ENCODE measurements around the gene NFATC4.

DNA sequence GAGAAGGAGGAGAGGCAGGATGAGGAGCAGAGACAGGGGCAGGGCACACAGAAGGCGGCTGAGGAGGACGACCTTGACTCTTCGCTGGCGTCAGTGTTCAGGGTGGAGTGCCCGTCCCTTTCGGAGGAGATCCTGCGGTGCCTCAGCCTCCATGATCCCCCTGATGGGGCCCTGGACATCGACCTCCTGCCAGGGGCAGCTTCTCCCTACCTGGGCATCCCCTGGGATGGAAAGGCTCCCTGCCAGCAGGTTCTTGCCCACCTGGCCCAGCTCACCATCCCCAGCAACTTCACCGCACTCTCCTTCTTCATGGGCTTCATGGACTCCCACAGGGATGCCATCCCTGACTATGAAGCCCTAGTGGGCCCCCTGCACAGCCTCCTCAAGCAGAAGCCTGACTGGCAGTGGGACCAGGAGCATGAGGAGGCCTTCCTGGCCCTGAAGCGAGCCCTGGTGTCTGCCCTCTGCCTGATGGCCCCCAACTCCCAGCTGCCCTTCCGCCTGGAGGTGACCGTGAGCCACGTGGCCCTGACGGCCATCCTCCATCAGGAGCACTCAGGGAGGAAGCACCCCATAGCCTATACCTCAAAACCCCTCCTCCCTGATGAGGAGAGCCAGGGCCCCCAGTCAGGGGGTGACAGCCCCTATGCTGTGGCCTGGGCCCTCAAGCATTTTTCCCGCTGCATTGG lies 46.9 kb downstream of the NFATC4 start:
- TF ChIP-seq, protein P1, sequence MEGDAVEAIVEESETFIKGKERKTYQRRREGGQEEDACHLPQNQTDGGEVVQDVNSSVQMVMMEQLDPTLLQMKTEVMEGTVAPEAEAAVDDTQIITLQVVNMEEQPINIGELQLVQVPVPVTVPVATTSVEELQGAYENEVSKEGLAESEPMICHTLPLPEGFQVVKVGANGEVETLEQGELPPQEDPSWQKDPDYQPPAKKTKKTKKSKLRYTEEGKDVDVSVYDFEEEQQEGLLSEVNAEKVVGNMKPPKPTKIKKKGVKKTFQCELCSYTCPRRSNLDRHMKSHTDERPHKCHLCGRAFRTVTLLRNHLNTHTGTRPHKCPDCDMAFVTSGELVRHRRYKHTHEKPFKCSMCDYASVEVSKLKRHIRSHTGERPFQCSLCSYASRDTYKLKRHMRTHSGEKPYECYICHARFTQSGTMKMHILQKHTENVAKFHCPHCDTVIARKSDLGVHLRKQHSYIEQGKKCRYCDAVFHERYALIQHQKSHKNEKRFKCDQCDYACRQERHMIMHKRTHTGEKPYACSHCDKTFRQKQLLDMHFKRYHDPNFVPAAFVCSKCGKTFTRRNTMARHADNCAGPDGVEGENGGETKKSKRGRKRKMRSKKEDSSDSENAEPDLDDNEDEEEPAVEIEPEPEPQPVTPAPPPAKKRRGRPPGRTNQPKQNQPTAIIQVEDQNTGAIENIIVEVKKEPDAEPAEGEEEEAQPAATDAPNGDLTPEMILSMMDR (IDR thresholded peaks at IDR 0.05; ENCODE audit: poor library complexity, severe bottlenecking) = no peak
- no peak for TF ChIP-seq EZH2 (IDR thresholded peaks at IDR 0.05; ENCODE audit: borderline replicate concordance, insufficient read depth, low read length, poor library complexity, severe bottlenecking)
- TF ChIP-seq RAD21 (conservative IDR thresholded peaks at IDR 0.05) = no peak

Measured in neural cell (in vitro differentiated cells).